ENCODE results near the gene PLAGL2.

Gene PLAGL2

DNA sequence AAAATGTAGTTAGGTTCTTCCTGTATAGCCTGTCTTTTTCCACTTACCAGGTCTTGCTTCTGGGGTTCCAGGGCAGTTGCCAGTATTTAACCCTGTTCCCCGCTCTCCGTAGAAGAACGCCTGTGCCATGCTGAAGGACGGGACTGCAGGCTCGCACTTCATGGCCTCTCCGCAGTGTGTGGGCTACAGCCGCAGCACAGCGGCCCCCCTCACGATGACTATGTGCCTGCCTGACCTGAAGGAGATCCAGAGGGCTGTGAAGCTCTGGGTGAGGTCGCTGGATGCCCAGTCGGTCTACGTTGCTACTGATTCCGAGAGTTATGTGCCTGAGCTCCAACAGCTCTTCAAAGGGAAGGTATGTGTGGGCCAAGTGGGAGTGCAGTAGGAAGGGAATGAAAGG, 23.2 kb upstream of the PLAGL2 start:
- no peak for DNase-seq

DNA sequence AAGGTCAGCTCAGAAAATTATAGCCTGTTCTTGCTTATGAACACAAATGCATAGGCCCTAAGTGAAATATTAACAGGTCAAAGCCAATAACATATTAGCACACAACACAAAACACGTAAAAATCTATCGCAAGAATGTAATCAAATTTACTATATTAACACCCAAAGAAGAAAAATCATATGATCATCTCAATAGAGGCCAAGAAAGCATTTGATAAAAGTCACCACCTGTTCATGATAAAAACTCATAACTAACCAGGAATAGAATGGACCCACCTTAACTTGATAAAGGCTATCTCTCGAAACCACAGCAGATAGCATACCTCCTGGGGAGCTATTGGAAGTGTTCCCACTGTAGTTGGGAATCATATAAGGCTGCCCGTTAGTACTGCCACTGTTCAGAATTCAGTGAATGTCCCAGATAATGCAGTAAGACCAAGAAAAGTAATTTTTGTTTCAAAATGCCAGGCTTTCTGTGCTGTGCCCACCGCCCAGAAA, 21.8 kb upstream of the PLAGL2 start:
- DNase-seq, result no peak

DNA sequence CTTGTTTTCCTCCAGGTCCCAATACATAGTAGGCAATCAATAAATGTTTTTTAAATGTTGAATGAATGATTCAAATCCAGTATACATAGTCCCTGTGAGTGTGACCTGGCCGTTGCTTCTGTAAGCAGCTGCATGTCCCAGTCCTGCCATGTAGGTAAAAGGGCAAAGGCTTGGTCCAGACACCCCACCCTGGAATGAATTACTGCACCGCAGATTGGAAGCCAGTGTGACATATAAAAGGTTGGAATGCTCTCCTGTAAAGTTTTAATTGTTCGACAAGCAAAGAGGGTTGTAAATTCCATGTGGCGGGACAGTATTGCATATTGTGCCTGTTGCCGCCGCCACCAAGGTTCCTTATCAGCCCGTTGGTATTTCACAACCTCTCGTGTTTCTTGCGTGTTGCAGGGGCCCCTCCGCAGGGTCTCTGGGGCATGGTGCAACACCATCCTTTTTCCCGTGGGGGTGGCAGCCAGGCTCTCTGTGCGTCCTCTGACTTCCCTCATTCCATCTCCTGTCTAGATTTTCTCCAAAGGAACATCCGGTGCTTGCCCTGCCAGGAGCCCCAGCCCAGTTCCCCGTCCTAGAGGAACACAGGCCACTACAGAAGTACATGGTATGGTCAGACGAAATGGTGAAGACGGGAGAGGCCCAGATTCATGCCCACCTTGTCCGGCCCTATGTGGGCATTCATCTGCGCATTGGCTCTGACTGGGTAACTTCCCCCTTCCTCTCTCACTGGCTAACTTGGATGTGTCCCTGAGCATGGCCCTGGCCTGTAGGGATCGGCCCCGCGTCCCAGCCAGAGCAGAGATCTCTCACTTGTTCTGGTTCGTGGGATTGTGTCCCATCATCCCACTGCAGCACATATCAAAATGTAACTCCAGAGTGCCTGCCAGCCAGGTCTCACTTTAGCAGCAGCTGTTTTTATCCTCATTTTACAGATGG, 20.5 kb upstream of the PLAGL2 start:
- DNase-seq, result no peak

DNA sequence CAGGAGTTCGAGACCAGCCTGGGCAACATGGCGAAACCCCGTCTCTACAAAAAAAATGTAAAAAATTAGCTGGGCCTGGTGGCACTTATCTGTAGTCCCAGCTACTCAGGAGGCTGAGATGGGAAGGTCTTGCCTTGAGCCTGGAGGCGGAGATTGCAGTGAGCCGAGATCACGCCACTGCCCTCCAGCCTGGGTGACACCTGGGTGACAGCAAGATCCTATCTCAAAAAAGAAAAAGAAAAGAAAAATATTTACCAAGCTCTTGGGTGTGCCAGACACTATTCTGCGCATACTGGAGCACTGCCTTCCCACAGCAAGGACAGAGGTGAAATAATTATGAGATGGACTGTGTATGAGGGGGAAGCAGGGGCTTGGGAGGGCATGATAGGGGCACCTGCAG, 19.8 kb upstream of the PLAGL2 start:
- DNase-seq, result no peak

DNA sequence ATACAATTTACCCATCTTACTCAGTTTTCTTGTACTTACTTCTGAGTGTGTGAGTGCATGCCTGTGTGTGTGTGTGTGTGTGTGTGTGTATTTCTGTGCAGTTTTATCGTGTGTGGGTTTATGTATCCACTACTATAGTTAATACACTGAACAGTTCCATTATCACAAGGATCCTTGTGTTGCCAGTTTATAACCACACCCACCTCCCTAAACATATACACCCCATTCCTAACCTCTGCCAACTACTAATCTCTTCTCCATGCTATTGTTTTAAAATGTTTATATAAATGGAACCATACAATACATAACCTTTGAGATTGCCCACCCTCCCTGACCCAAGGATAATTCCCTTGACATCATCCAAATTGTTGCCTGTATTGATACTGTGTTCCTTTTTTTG, 18.8 kb upstream of the PLAGL2 start:
- no peak for DNase-seq

DNA sequence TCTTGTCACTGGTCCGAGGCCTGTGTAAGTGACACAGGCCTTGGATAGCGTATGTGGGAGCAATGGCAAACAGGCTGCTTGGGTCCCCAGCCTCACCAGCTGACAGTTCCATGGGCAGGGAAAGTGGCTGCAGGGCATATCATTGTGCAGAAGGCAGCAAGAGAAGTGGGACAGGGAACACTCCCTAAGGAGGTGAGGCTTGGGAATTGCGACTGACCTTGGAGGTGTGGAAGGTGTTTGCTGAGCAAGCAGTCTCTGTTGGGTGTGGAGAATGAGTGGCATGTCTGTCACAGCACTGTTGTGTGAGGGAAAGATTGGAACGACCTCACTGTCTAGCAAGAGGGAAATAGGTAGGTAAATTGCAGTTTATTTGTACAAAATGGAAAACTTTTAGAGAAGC, 16.9 kb upstream of the PLAGL2 start:
- DNase-seq, result no peak

DNA sequence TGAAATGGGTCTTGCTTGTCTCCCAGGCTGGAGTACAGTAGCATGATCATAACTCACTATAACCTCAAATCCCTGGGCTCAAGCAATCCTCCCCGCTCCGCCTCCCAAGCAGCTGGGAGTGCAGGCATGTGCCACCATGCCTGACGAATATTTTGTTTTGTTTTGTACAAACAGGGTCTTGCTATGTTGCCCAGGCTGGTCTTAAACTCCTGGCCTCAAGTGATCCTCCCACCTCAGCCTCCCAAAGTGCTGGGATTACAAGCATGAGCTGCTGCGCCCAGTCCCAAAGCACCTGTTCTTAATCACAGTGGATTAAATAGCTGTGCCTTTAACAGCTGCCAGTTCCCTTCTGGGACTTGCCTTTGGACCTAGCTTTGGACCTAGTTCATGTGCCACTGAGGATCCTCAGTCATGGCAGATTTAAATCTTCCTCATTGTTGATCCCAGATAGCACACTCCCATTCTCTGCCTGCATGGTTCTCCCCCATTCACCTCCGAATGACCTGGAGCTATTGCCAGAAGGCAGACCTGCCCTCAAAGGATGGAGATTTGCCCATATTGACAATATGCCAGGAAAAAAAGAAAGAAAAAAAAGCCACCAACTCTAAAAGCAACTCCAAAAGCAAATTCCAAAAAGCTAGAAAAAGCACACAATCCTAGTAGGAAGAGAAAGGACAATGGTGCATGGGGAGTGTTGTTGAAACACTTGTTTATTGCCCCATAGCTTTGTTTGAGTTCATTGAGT, 10.8 kb upstream of the PLAGL2 start:
- DNase-seq, result no peak

DNA sequence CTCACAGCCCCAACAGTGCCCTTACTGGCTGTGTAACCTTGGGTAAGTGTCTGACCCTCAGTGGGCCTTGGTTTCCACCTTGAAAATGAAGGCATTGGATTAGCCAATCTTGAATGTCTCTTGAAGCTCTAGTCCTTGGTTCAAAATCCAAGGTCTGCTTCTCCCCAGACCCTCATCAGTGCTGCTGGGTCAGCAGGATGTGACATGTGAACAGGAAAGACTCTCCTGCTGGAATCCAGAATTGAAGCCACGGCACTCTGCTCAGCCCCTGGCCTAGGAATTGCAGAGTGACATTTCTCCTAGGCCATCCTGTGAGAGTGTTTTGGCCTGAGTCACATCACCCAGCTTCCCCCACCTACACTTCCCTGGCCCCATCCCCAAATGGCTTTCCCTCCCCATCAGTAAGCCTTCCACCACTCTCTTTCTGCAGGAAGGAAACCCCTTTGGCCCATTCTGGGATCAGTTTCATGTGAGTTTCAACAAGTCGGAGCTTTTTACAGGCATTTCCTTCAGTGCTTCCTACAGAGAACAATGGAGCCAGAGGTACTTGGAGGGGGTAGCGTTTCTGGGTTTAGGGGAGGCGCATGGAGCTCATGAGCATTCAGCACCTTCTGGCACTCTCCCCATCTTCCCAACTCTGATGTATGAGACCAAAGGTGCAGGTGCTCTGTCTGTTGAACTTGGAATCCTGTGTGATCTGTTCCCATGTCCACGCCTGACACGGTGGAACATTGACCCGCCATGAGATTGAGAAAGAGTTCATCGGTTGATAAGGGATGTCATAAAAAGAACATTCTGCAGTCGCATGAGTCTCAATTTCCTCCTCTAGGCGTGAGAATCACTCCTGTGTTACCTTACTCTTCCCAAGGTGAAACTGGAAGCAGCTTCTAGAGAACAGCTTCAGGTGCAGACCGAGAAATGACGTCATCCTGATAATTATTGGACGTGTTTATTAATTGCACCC, 8.9 kb upstream of the PLAGL2 start:
- DNase-seq, result no peak

DNA sequence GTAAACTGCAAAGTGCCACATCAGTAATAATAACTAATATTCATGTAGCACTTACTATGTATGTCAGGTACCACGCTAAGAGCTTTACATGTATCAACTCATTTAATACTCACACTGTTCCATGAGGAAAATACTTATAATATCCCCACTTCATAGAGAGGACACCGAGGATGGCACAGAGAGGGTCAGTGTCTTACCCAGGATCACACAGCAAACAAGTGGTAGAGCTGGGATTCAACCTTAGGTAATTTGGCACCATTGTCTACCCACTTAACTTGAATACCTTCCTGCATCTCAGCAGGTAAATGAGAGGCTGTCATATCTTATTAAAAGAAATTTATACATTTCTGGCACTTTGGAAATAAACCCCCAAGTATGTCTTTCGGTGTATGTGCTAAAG, 8.2 kb upstream of the PLAGL2 start:
- no peak for DNase-seq

DNA sequence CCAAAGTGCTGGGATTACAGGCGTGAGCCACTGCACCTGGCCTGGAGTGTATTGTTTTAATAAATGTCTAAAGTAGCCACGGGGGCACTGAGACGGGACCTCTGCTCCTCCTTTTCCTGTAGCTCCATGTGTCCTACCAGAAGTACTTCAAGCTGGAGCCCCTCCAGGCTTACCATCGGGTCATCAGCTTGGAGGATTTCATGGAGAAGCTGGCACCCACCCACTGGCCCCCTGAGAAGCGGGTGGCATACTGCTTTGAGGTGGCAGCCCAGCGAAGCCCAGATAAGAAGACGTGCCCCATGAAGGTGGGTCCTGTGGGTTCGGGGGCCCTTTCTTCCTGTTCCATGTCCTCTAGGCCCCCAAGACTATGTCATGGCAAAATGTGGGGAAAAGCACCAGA, 7.6 kb upstream of the PLAGL2 start:
- no peak for DNase-seq

DNA sequence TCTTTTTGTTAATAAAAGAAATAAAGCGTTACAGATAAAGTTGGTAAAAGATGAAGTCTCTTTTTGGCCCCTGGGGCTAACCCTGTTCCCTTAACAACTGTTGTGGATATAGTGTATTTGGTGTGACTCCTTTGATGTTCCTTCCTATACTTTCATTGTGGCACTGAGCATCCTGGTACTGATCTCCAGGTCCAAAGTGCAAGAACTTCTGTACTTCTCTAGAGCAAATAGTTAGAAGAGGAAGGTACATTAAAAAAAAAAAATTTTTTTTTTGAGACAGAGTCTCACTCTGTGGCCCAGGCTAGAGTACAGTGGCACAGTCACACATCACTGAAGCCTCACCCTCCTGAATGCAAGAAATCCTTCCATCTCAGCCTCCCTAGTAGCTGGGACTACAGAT, 6.3 kb upstream of the PLAGL2 start:
- no peak for DNase-seq

DNA sequence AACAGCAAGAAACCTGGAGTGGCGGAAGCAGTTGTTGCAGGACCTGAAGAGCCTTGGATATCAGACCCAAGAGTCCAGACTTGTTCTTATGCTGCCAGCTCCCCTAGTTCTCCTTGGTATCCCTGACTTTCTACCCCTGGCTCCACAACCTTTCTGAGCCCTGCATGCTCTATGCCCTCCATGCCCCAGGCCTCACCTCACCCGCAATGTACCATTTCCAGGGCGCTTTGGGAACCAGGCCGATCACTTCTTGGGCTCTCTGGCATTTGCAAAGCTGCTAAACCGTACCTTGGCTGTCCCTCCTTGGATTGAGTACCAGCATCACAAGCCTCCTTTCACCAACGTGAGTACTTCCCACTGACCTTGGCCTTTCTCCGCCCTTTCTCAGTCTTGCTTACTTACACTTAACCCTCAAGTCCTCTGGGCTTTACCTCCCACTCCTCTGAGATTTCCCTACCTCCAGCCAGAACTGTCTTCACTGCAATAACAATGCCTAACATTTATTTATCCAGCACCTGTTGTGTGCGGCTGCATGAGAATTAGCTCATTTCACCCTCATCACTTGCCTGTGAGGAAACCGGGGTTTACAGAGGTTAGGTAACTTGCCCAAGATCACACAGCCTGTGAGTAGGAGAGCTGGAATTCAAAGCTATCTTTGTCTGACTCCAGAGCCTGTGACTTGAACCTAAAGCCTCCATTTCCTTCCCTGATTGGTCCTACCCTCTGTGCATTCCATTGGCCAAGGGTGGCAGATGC, 2.5 kb upstream of the PLAGL2 start:
- DNase-seq, result no peak

DNA sequence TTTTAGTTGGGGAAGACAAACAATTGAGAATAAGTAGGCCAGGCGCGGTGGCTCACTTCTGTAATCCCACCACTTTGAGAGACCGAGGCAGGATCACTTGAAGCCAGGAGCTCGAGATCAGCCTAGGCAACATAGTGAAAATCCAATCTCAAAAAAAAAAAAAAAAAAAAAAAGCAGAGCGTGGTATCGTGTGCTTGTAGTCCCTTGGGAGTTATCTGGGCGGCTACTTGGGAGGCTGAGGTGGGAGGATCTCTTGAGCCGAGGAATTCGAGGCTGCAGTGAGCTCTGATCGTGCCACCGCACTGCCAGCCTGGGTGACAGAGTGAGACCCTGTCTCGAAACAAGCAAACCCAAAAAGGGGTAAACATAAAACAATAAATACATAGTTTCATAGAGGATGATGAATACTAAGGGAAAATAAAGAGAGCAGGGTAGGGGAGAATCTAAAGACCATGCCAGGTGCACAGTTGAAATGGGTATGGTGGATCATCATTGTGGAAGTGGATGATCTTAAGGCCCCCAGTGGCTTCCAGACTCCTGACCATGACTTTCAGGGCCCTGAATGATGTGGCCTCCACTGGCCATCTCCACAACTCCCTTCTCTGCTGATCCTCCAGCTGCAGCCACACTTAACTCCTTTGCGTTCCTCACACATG, 1.1 kb upstream of the PLAGL2 start:
- no peak for DNase-seq

DNA sequence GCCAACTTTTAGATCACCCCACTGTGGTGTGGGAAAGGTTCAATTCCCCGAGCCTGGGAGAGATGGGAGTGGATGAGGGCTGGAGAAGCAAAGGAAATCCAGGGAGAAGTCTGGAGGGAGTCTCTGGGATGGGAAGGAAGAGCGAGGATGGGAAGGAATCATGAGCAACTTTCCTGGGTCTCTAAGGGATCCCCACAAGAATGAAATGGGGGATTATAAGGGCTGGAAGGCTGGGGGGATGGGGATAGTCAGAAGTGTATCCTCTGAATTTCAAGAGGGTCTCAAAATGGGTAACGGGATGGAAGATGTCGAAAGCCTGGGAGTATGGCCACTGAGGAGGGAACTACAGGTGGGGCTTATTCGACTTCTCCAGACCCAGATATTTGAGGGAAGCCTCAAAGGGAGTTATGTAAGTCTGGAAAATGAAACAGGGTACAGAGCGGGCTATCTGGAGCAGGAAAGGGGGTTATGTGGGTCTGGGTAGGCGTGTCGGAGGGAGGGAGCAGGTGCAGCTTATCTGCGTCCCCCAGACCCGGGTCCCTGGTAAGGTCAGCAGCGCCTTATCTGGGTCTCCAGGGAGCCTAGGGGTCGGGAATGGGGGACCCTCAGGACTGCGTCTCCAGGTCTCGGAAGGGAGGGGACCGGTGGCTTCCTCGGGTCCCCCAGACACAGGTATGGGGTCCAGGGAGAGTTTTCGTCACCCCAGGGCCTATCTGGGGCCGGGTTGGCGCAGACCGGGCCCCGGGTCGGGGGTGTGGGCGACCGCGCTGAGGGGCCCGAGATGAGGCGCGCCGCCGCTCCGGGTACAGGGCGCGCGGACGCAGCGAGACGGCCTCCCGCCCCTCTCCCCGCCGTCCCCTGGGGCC, 550 bp downstream of the PLAGL2 start:
- no peak for DNase-seq

DNA sequence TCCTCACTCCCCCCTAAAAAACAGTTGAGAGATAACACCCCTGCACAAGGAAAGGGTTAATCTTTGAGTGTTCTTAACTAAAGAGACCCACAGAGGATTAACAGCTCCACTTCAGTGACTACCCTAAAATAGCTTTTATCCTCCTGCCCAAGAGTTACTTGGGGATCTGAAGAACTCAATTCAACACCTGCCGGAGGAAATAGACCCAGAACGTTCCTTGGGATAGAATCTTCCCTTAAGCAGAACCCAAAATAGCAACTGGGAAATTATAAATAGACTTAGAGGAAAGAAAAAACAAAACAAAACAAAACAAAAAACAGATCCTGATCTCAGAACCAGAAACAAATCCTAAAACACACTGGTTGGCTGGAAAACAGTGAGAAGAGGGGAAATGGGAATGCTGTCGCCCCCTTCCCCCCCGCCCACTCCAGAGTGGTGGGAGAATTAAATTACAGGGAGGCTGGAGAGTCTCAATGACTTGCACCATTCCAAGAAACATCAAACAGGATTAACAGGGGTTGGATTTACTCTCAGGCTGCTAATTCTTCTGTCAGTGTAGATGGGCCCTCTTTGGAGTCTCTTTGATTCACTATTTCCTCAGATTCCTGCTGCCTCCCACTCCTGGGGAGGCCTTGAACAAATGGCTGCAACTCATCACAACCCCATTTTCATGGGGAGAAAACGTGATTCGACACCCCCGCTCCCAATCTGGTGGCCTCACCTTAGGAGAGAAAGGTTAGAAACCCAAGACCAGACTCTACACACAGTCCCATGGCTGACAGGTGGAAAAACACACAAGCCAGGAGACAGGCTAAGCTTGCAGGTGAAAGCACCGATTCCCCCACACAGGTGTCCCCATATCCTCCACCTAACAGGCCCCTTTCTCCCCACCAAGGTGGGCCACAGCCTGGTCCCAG, 1.4 kb downstream of the PLAGL2 start:
- no peak for DNase-seq

DNA sequence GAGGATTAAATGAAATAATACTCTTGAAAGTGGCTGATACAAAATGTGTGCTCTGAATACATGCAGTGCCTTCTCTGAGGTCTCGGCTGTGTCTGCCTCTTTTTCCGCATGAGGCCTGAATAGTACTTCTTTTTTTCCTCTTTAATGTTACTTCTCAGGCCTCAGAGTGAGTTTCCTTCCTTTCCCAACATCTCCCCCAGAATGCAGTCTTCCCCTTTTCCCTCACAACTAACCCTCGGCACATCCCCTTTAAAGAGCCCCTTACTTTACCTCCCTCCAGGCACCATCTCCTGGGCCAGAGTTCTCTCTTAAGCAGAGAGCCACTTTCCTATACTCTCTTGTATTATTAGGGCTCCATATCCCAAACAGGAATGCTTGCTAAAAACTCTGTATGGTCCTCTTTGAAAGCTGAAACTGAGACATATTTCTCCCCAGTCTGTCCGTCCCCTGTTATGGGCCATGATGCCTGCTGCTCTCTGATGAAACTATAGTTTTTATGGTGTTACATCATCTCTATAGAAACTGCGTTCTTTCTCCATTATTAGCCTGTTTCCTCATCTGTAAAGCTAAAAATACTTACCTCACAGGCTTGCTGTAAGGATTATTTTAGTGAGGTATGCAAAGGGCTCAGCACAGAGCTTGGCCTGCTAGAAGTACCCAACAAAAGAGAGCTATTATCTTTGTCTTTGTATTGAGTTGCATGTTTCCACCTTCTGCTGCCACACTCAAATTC, 2.3 kb downstream of the PLAGL2 start:
- DNase-seq, result no peak

DNA sequence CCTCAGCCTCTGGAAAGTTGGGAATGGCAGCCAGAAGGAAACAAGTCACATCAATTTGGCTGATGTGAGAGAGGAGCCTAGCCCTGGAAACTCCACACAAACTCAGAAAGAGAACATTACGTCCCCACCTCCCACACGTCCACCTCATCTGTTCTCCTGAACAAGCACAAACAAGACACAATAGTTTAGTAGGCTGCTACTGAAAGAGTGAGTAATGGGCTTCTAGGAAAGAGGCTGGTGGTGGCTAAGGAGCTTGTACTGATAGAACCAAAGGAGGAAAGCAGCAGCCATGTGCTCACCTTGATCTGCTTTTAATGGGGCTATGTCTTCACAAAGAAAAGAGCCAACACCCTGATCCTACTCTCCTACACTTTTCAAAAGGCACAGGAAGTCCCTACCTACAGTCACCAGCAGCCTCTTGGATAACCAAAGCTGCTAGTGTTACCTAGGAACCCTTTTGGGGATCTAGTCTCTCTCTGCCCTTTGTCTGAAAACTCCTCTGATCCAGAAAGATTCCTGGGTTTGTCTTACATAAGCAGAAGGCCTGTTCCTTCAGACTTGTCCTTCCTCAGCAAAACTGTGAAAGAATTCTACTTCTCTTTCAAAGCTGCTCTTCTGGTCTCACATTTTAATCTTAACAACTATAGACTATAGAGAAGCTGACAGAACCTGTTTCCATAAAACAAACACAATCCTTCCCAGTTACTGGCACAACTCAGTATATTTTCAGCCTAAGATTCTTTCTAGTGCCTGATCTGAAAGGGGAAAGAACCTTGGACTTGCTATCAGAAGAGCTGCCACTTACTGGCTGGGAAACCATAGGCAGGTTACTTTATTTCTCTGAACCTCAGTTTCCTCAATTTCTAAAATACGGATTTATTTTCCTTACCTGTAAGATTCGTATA, 3.1 kb downstream of the PLAGL2 start:
- no peak for DNase-seq

All from NCI-H774 (cell line).